Fibroblast of gingiva (primary cell): ENCODE data around the gene ZSCAN5B.
"Not testable (repeated sequence)": the region's sequence is repeated elsewhere in the genome, so short reads cannot be mapped to it uniquely, and the experiment has no call there.

Experiments
- DNase-seq: peaks from one replicate; pipeline ENCODE4 v3.0.0-alpha.2; 2011; ENCODE audit warnings: low read depth

Gene ZSCAN5B

GRCh38 chr19:56176310-56176709 lies 21.3 kb downstream of the ZSCAN5B start:
- DNase-seq = not testable (repeated sequence)

DNA sequence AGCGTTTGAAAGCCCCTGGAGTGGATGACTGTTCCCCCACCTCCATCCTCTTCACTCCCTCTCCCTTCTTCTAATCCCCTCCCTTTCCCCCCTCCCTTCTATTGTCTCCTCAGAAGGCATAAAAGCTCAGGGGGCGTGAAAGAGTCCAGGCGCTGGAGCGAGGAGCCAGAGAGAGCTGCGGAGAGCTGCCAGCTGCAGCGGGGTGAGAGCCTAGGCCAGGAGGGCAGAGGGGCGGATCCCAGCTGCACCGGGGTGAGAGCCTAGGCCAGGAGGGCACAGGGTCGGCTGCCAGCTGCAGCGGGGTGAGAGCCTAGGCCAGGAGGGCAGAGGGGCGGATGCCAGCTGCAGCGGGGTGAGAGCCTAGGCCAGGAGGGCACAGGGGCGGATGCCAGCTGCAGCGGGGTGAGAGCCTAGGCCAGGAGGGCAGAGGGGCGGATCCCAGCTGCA lies 21.7 kb downstream of the ZSCAN5B start, which contains the start of gene GALP:
TSS of gene GALP (plus strand) at position 148 of the 447 bp plus-strand sequence. CDS start 1,101 bp downstream, outside the sequence.
- not testable (repeated sequence) for DNase-seq

DNA sequence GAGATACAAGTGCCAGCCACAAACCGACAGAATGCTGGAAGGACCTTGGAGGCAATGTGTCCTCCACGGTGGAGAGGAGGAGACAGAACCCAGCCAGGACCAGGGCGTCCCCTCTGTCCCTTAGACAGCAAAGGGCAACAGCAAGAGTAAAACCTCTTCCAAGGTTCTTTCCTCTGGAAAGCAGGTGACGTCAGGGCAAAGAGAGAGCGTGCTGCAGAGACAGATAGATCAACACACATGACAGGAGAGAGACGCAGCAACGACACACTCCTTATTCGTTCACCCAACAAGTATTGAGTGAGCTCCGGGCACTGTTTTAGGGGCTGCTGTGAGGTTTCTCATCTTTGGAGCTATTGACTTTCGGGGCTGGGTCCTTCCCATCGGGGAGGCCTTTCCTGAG lies 23.0 kb downstream of the ZSCAN5B start:
- no peak for DNase-seq

DNA sequence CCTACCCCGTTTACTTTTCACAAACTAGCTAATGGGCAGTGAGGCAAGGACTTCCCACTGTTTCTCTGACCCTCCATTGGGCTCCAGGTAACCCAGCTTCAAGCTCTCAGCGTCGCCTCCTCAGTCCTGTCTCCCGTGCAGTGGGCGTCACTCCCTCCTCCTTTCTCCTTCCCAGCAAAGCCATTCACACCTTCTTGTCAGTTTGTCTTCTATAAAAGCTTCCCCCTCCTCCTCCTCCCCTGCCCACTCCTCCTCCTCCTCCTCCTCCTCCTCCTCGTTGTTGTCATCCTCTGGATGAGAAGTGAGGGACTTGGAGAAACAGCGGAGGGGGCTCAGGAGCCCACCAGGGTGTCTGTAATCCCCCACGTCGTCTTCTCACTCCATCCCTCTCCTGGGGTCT lies 23.5 kb downstream of the ZSCAN5B start:
- no peak for DNase-seq

- DNase-seq = no peak
Observed at GRCh38 chr19:56170261-56170660, 27.3 kb downstream of the ZSCAN5B start.

- DNase-seq = no peak
Observed at GRCh38 chr19:56167064-56167578, 30.5 kb downstream of the ZSCAN5B start.

GRCh38 chr19:56163097-56163496 lies 34.5 kb downstream of the ZSCAN5B start:
- no peak for DNase-seq

DNA sequence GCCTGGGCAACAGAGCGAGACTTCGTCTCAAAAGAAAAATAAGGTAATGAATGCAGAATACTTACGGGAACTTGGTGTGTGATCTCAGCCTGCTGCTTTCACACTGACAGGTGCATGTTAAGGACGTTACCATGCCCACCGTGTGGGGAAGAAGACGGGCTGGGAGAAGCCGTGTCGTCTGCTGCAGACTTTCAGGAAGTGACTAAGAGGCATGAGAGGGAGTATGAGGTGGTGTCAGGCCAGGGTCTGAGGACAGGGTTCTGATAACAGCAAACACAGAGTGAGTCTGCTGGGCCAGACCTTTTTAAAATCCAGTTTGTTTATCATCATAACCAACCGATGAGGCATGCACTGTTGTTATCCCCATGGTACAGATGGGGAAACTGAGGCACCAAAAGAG lies 35.3 kb downstream of the ZSCAN5B start:
- no peak for DNase-seq

- no peak for DNase-seq
Observed at GRCh38 chr19:56161534-56161933, 36.0 kb downstream of the ZSCAN5B start.

DNA sequence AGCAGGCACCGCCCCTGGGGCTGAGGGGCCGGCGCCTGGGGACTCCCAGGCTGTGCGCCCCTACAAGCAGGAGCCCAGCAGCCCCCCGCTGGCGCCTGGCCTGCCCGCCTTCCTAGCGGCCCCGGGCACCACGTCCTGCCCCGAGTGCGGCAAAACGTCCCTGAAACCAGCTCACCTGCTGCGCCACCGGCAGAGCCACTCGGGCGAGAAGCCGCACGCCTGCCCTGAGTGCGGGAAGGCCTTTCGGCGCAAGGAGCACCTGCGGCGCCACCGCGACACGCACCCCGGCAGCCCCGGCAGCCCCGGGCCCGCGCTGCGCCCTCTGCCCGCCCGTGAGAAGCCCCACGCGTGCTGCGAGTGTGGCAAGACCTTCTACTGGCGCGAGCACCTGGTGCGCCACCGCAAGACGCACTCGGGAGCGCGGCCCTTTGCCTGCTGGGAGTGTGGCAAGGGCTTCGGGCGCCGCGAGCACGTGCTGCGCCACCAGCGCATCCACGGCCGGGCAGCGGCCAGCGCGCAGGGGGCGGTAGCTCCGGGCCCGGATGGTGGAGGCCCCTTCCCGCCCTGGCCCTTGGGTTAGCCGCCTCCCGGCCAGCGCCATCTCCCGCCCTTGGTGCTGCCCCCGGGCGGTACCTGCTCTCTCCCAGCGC lies 37.8 kb downstream of the ZSCAN5B start:
- no peak for DNase-seq

DNA sequence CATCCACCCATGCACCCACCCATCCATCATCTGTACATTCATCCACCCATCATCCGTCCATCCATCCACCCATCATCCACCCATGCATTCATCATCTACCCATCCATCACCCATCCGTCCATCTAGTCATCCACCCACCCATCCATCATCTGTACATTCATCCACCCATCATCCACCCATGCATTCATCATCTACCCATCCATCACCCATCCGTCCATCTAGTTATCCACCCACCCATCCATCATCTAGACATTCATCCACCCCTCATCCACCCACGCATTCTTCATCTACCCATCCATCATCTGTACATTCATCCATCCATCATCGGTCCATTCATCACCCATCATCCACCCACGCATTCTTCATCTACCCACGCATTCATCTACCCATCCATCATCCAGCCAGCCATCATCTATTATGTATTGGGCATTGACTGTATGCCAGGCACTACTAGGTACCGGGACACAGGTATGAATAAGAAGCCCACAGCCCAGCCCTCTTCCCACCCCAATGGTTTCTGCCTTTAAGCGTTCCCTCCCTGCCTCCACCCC lies 38.5 kb downstream of the ZSCAN5B start:
- DNase-seq = no peak

- DNase-seq = no peak
Observed at GRCh38 chr19:56158170-56158757, 39.3 kb downstream of the ZSCAN5B start.

- DNase-seq = no peak
Observed at GRCh38 chr19:56156768-56157167, 40.8 kb downstream of the ZSCAN5B start.

DNA sequence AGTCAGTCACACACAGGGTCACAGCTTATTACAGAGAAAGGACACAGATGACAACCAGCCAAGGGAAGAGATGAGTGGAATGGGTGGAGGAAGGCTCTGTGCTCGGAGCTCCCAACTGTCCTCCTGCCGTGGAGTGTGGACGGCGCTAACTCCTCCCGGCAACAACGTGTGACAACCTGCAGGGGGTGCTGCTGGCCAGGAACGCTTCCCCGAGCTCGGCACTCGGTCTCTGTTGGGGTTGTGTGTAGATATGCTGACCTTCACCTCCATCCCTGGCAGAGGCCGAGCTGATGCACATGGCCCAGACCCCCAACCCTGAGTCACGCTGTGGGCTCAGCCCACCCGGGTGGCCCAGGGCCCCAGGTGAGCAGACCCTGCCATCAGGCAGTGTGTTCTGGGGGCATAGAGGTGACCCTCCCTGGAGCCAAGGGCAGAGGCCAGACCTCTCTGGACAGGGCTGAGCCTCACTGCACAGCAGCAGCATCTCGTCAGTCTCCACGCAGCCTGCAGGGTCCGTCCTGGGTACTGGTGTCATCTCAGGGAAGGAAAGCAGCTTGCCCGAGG lies 42.4 kb downstream of the ZSCAN5B start:
- DNase-seq = no peak

DNA sequence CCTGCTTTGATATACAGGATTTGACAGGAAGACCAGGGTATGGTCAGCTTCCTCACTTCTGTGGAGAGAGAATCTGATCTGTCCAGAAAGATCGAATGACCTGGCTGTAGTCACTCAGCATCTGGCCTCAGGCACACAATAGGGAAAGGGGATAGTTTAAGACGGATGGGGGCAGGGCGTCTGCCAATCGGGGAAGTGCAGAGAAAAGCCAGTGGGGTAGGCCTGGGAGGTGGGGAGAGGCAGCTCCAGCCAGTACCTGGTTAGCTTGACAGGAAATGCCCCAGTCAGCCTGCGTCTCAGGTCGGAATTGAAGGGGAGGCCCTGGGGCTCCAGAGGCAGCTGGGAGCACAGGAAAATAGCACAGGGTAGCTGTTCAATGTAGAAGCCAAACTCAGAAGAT lies 44.1 kb downstream of the ZSCAN5B start:
- no peak for DNase-seq

DNA sequence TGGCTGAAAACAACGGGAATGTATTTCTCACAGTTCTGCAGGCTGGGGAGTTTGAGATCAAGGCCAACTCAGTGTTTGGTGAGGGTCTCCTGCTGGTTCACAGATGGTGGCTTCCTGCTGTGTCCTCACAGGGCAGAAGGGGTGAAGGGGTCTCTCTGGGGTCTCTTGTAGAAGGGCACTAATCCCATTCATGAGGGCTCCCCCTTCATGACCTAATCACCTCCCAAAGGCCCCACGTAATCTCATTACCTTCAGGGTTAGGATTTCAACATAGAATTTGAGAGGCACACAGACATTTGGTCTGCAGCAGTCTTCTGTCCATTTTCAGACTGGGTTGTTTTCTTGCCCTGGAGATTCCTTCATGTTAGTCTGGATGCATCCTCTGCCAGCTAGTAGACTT lies 44.9 kb downstream of the ZSCAN5B start:
- DNase-seq = no peak

DNA sequence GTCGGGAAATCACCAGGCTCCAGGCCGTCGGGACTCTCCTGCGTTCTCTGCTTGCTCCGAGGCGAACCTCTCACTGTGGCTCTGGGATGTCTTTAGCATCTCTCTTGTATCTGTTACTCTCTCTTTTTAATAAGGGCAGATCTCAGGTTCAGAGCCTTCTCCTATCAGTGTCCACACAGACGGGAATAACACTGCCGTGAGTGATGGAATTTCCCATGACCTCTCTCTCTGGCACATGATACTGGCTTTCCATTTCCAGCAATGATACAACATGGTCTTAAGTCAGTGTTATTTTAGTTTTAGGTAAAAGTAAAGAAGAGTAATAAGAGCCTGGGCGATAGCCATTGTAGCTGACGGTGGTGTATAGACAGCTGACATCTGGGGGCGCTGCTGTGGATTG lies 47.2 kb downstream of the ZSCAN5B start:
- DNase-seq = no peak

GRCh38 chr19:56149656-56150038 lies 47.9 kb downstream of the ZSCAN5B start:
- no peak for DNase-seq

- not testable (repeated sequence) for DNase-seq
Observed at GRCh38 chr19:56148955-56149655, 48.5 kb downstream of the ZSCAN5B start.

- DNase-seq = no peak
Observed at GRCh38 chr19:56148096-56148495, 49.5 kb downstream of the ZSCAN5B start.

GRCh38 chr19:56147307-56147706 lies 50.3 kb downstream of the ZSCAN5B start:
- no peak for DNase-seq

DNA sequence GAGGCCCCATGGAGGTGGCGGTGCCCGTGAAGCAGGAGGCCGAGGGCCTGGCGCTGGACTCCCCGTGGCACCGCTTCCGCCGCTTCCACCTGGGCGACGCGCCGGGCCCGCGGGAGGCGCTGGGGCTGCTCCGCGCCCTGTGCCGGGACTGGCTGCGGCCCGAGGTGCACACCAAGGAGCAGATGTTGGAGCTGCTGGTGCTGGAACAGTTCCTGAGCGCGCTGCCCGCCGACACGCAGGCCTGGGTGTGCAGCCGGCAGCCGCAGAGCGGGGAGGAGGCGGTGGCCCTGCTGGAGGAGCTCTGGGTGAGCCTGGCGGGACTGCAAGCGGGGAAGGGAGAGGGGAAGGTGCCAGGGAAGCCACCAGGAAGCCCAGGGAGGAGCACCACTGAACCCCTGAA lies 50.7 kb downstream of the ZSCAN5B start:
- no peak for DNase-seq
